NCI-H2196 (cell line): ENCODE results near the gene KRT2.

Source experiments
- DNase-seq: peaks from one replicate; lab custom pipeline; 2025; ENCODE audit not compliant: unreplicated experiment; lab: John Stamatoyannopoulos, UW

KRT2 gene

DNA sequence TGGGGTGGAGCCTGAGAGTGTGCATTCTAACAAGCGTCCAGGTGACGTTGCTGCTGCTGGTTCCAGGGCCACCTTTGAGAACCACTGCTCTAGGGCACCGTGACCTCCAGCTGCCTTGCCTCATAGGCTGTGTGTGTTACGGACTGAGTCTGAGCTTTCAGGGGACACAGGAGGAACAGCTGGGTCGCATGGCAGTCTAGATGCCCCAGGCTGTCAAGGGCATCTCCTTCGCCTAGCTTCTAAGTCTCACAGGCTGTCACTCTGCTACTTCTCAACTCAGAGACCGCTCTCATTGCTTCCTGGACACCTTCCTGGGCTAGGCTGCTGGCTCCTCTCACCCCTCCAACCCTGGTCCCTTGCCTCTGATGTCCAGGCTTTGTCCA lies 34.6 kb downstream of the KRT2 start:
- DNase-seq = no peak

DNA sequence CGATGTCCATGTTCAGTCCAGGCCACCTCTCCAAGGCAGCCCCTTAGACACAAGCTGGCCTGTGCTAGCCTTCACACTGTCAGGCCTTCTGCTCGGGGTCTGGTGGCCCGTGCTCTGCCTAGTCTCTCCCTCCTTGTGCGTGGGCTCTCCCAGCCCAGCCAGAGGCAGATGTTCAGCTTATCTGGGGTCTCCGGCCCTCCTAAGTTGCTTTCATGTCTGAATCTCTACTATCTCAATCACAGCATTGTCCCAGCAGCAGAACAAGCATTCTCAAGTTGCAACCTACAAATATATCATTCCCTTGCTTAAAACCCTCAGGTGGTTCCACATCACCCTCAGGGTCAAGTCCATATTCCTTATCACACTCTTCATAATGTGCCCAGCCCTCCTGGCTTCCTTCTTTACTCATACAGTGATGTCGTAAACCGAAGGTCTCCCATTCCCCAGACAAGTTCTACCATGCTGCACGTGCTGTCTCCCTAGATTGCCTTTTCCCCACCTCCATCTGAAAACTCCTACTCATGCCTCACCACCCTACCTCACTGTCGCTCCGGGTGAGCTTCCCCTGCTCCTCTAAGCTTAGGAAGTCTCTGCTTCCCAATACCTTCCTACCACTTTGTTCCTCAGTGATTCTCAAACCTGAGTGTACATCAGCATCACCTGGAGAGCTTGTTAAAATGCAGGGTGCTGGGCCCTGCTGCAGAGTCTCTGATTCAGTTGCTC lies 35.2 kb downstream of the KRT2 start:
- no peak for DNase-seq

DNA sequence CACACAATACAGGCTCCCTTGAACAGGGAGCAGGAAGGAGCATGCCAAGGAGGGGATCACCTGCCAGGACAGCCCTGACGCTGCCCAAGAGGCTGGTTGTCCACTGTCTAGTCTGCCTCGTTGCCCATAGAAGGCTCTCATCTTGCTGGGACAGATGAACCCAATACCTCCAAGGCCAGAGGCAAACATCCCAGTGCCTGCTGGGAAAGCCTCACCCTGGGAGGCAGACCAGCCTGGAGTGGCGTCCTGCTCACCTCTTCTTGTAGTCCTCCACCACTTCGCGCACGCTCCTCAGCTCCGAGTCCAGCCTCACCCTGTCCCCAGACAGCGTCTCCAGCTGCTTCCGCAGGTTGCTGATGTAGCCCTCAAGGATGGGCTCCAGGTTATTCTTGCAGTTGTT lies 36.1 kb downstream of the KRT2 start:
- no peak for DNase-seq

DNA sequence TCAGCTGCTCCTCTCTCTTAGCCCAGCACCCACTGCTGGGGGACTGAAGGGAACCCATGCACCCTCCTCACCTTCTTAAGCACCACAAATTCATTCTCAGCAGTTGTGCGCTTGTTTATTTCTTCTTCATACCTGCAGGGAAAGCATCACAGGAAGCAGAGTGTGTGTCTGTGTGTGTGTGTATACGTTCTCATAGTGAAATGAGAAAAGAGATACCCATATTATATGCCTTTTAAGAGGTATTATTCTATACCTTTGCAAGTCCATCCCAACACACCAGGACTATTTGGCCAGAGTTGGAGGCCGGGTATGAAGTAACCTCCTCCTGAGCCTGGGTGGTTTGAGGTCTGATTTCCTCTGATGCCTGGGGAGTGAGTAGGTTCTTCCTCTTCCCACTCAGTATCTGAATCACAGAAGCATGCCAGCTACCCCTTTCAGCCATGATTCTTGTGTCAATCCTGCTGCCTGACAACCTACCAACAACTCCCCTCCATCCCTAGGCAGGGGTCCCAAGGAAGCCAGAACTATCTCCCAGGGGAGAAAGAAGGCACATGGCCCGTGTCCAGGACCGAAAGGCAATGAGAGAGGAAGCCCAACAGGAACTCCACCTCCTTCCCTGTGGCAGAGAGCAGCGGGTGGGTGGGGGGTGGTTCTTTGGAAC lies 36.7 kb downstream of the KRT2 start:
- no peak for DNase-seq

DNA sequence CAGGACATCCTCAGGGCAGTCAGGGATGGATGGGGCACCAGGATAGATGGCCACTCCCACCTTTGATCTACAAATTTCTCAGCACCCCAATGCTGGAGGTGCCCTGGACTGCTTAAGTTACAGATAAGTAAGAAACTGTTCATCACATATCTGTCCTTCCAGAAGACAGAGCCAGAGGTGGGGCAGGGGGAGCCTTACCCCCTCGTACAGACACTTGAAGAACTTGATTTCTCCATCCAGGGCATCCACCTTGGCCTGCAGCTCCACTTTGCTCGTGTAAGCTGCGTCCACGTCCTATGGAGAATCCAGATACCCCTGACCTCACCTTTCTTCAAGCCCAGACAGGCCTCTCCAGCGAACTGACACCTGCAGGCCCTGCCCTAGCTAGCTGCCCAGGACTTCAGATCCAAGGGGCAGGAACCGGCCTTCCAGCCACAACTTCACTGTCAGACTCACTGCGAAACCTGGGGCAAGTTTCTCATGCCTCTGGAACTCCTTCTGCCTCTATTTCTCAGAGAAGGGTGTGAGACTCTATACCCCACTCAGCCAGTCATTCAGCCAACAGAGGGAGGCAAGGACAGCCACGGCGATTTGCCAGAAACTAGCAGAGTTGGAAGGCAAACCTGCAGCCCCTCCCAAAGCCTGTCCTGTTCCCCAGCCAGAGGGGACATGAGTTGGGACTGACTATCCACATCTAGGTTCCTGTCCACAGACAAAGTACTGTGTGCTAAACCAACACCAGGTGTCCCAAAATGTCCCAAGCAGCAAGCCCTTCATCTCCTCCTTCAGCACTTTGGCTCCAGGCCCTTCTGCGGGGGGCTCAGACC lies 37.4 kb downstream of the KRT2 start:
- no peak for DNase-seq

DNA sequence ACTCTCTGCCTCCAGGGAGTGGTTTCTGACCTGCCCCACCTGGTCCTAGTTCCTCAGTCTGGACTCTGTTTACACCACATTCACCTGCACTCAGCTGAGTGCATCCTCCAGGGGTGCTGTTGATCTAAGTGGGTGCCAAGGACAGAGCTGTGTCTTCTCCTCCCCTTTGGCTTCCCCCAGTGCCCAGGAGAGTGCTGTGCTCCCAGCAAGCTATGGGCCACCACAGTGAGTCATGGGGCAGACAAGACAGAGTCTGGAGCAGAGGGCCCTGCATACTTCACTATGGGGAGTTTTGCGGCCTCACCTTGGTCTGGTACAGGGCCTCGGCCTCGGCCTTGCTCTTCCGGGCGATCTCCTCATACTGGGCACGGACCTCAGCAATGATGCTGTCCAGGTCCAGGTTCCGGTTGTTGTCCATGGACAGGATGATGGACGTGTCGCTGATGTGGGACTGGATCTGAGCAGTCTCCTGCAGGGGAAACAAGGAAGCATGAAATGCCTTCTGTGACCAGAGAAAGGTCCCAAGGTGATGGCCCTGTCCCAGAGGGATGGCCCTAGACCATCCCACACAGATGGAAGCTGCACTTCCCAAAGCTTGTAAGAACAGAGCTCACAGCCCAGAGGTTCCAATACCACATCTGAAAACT lies 38.5 kb downstream of the KRT2 start:
- no peak for DNase-seq

DNA sequence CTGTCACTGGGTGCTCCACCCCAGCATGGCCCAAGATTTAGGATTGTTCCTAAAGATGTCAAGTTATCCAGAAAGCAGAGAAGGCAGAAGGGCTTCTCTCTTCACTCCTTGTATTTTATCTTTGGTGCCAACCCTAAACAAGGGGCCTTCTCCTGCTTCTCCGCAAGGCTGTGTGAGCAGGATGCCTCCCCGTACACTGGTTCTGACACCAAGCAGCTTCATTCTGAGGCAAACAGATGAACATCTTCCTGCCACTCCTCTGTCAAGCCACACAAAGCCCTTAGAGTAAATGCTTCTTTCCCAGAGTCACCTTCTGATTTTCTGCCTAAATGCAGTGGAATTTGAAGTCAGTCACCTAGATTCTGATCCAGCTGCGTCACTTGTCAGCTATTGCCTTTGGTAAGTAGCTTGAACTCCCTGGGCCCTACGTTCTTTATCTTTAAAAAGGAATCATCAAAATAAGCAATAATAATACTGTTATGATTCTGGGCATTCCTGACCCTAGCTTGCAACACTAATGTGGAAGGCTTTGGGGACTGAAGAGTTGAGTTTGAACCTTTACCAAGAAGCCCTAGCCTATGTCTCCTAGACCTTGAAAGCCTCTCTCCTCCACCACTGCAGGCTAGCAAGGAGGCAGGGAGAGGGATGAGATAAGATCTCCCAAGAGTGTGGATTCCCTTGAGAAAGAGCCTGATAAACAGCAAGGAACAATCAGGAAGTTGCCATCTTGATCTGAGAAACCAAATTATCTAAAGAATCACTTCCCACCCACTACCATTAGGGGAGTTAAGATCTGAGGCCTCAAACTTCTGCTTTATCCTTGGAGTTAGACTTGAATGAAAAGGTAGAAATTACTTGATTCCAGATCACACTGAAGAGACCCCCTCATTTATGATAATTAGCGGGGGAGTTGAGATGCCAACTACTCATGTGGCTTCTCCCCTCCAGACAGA lies 39.3 kb downstream of the KRT2 start:
- no peak for DNase-seq

DNA sequence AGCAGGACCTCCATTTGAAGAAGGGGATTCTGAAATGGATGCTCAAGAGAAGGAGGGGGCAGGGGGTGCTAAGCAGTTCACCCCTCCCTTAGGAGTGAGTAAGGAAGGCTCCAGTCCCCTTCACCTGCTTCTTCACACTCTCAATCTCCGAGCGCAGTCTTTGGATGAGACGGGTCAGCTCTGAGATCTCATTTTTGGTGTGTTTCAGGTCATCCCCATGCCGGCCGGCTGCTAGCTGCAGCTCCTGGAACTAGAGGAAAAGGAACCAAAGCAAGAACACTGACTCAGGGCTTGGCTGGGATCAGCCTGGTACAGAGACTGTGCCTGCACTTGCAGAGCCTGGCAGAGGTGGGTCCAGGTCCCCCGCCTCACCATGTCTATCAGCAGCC lies 40.9 kb downstream of the KRT2 start:
- DNase-seq = no peak

DNA sequence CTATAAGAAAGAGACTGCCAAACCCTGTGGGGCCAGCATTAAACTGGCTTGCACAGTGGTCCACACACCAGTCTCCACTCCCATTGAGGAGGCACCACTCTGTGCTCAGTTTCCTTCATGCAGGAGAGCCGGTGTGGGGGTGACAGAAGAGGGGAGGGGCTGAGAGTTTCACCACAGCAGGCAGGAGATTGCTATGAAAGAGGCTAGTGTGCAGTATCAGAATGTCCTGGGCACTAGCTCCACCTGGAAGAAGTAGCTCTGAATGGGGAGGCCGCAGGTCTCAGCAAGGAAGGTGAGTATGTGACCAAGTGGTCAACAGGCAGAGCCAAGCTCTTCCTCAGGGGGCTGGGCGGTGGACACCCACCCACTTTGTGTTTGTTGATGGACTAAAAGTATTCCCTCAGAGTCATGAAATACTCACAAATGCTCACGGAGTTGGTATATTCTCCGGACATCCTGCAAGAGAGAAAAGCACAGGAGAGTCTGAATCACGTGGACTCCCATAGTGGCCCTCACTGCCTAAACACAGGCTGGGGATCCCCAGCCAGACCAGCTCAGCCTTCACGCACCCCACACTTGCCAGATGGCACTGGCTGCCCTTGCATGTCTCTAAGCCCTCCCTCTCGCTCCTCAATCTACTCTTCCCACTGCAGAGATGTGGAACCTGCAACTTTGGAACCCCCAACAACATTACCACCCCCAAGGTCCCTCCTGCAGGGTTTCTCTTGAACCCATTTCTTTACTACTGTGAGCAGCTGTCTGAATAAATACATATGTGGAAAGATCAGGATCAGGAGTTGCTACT lies 43.0 kb downstream of the KRT2 start:
- DNase-seq = no peak

DNA sequence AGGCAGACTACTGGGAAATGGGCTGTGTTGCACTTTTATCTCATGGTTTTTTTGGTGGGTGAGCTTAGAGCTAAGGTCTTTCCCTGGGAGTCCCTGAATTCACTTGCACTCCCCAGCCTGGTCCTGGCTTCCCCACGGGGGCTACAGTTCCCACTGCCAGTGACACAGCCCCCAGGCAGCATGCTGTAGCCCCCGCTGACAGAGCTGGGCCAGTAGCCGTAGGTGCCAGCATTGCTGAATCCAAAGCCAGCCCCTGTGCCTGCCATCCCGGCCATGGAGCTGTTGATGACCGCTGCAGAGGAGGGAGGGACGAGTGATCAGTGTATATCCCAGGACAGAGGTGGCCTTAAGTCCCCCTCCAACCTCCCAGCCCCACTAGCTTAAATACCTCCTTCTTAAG lies 43.9 kb downstream of the KRT2 start:
- no peak for DNase-seq

DNA sequence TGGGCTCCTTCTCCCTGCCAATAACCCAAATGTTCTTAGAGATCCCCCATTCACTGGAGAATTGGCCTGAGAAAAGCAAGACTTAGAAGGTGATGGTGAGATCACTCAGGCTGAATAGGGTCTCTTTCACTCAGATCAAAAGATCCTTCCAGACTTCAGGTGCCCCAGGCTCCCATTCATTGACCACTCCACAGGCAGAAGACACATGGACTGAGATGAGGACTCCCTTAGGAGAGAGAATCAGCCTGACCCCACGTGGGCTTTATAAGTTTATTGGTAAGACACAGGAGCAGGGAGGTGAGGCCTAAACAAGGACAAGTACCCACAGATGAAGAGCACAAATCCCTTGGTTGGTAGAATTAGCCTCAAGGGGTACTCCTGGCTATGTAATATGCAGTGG lies 44.7 kb downstream of the KRT2 start:
- DNase-seq = no peak

DNA sequence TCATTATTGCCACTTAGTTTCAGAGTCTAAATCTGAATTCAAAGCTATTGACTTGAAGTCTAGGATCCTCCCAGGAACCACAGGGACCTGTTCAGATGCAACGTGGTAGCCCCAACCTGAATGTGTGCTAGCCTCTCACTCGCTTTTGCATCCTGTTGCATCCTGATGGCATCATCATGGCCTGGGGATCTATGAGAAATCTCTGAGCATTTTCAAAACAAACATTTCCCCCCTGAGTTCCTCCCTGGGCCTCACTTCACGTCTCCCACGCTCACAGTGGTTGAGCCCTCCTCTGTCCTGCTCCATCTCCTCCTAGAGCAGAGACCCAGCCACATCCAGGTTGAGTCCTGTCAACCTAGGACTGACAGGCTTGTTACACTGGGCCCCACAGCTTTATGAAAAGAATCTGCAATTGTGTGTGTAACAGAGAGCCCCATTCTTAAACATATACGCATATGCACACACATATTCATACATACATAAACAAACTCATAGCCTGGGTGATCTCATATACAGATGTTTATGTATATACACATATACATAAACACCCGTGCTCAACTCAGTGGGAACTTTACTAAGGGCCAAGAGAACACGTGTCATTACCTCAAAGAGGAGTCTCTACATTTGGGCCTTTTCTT lies 45.3 kb downstream of the KRT2 start:
- DNase-seq = no peak

DNA sequence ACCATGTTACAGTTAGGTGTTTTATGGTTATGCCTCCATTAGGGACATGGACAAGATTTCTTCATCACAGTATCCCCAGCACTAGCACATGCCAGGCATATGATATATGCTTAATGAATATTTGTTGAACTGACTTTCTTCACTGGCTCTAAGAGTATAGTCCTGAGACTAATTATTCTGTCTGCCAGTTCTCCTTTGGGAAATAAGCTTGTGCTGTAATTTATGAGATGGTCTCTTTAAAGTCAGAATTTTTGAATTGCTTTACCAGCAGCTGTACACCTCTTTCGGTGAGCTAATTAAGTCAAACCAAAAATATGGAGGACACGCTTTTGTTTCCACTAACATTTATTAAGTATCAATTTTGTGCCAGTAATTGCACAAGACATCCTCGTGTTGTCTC lies 45.9 kb downstream of the KRT2 start:
- no peak for DNase-seq

DNA sequence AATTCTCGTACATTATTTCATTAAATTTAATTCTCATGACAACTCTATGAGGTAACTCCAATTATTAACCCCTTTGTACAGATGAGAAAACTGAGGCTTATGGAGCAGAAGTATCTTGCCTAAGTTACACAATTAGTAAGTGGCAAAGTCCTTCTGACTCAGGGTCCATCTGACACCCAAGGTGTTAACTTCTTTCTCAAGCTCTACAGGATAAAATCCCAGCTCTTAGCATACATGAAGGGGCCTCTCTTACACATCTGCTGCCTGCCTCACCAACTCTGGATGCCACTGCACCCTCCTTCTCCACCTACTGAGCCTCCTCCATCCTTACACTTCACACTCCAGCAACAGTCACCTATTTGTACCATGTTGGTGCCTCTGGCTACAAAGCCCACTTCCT lies 46.5 kb downstream of the KRT2 start:
- no peak for DNase-seq

DNA sequence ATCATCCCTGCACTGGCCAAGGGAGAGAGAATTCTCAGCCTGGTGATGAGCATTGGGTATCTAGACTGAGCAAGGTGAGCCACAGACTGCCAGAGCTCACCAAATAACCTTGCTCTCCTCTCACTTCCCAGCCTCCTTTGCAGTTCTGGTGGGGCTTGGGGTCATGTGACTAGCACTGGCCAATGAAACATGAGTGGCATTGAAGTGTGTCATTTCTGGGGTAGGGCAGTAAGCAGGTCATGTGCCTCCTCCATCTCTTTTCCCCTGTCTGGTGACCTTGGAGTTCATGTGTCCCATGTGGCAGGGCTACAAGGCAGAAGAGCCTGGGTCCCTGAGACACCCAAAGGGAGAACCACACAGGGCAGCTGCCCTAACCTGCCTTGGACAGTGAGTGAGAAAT lies 47.2 kb downstream of the KRT2 start:
- no peak for DNase-seq

DNA sequence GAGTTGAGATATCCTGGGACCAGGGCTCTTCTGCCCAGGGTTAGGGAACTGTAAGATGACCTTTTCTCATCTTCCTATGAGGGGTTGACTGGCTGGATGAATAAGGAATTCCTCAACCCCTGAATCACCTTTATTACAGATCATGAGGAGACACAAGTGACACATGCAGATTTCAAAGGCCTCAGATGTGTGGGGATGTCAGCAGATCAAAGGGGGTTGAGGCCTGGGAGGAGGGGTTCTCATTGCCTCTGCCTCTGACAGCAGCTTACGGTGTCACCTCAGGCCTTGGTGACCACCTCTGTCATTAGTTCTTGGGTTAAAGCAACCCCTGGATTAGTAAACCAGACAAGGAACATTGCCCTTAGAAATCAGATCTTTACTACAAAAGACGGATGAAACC lies 48.7 kb downstream of the KRT2 start:
- no peak for DNase-seq

DNA sequence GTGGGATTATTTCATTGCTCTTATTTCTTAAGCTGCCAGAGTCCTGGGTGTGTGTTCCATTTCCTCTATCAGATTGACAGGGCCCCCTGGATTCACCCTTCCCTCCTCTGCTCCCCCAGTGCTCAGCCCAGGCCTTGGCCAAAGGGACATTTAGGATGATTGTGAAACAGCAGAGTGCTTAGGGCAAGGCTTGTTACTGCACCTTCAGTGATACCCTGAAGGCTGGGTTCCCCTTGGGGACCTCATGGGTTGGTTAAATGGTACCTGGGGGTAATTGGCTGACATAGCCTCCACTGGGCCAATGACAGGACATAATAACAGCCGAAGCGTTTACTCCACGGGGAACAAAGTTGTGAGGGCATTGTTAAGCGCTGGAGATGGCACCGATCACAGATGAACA lies 49.5 kb downstream of the KRT2 start:
- no peak for DNase-seq

DNA sequence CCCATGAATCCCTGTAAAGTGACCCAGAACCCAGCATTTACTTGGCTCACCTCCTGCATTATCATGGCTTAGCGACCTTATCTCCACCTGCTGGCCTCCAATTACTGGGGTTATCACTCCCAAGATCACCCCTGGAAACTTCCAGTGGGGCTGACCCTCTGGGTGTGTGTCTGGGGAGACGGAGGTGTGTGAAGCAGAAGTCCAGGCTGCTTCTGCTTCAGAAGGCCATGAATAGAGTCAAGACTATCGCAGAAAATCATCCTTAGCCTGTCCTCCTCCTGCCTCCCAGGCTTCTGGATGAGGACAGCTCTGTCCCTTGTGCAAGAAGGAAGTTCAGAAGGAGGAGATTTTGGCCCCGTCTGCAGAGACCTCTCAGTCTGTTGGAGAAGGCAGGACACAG lies 50.3 kb downstream of the KRT2 start:
- DNase-seq = no peak

DNA sequence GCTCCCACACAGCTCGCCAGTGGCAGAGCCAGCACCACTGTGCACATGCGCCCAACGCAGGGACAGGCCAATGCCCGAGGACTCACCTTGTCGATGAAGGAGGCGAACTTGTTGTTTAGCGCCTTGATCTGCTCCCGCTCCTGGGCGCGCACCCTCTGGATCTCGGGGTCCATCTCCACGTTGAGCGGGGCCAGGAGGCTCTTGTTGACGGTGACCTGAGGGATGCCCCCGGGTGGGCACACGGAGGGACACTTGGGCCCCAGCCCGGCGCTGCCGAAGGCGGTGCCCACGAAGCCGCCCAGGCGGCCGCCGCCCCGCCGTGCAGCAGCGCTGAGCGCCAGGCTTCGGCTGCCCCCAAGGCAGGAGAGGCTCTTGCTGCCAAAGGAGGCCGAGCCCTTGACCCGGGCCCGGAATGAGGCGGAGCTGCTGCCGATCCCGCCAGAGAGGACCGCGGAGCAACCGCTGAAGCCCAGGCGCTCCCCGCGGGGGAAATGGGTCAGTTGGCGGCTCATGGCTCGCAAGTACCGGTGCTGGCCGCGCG lies 51.0 kb downstream of the KRT2 start, which contains the start of gene KRT72:
KRT72 (minus strand) TSS at position 523 of the 541 bp plus-strand sequence; CDS start at position 512, 11 bp downstream.
- no peak for DNase-seq
